Caki2 (cell line): ENCODE measurements around the gene ACKR3. TPM values are rescaled to one million over a fixed set of nuclear protein-coding genes. Genes with fewer than 3 reads are reported as not detected.

Source experiments
- DNase-seq: peaks from one replicate; pipeline ENCODE4 v3.0.0-alpha.2; 2015; ENCODE audit warnings: low read depth
- in situ Hi-C: cut with HindIII; loops from 2 replicates; pipeline ENCODE4 v1.10.0; 2016; ENCODE audit warnings: low sequenced_read_pairs, low pct_unique_long_range_greater_than_20kb, mixed read lengths
- total RNA-seq: library from RNA; depleted of rRNA; stranded (reverse); fragments of >200 nt; shearing (Covaris generic); gene quantifications from 2 replicates; pipeline ENCODE4 v1.2.3, GENCODE V29; 2014; ENCODE audit warnings: low replicate concordance

Gene ACKR3
- total RNA-seq, 1 experiment from 2014 or later = 27.2 TPM

DNA sequence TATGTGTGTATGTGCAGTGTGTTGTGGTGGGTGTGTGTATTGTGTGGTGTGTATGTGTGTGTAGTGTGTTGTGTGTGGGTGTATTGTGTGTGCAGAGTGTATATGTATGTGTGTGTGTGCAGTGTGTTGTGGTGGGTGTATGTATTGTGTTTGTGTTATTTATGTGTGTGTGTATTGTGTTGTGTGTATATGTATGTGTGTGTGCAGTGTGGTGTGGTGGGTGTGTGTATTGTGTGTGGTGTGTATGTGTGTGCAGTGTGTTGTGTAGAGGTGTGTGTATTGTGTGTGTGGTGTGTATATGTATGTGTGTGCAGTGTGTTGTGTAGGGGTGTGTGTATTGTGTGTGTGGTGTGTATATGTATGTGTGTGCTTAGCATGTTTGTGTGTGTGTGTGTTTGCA is 24.3 kb downstream of the ACKR3 start:
- in situ Hi-C loops = no loop called here
- DNase-seq = no peak

DNA sequence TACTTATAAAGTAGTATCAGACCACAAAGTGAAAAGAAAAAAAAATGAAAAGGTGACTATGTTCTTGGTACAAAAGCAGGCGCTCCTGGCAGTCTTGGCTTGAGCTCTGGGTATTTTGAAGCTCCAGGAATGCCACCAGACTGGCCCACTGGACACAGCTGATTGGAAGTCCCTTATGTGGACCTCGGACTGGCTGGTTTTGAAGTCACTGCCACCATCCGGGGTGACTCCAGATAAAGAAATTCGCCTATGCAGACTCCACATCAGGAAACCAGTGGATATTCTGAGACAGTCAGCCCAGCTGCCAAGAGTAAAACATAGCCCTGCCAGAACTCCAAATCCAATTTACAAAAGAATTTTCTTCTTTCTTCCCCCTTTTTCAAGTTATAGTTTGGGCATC is 28.0 kb downstream of the ACKR3 start:
- in situ Hi-C loops = no loop called here
- no peak for DNase-seq

GRCh38 chr2:236599059-236599458 is 29.4 kb downstream of the ACKR3 start:
- DNase-seq = no peak
- in situ Hi-C loops = no loop called here

- no peak for DNase-seq
- in situ Hi-C loops = no loop called here
These were observed 30.5 kb downstream of the ACKR3 start for GRCh38 chr2:236600158-236600557.

DNA sequence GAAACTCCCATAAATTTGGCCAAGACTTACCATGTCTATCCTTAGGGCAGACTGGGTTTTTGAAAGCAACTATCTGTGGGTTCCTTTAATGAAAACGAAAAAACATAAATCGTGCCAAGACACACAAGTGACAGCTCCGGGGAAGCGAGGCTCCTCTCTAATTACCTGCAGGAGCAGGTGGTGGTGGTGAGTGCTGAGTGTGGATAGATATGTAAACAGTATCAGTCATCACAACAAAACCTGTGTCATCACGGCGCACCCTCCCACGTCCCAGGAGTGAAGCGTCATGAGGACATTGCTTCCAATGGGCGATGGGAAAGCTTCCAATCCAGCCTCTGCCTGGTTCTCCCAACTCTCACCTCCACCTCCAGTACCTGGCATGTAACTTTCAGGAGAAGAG is 31.3 kb downstream of the ACKR3 start:
- no peak for DNase-seq
- in situ Hi-C loops = no loop called here

GRCh38 chr2:236601316-236602202 is 31.9 kb downstream of the ACKR3 start:
- in situ Hi-C loops = no loop called here
- DNase-seq = no peak

DNA sequence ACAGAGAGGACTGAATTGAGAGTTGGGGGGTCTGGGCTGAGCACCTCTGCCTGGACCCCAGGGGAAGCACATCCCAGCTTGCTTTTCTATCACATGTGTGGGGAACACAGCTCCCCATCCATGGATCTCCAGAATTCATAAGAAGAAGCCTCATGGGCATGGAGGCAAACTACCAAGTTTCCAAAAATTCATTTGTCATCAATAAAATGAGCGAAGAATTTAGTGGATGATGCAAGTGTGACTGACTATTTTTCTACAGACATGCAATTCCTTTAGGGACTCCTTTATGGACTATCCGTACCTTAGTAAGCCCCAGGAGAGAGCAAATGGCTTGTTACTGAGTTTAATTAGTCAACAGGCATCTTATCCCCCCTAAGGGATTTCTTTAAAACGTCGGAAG is 33.1 kb downstream of the ACKR3 start:
- DNase-seq = no peak
- in situ Hi-C loops = no loop called here

DNA sequence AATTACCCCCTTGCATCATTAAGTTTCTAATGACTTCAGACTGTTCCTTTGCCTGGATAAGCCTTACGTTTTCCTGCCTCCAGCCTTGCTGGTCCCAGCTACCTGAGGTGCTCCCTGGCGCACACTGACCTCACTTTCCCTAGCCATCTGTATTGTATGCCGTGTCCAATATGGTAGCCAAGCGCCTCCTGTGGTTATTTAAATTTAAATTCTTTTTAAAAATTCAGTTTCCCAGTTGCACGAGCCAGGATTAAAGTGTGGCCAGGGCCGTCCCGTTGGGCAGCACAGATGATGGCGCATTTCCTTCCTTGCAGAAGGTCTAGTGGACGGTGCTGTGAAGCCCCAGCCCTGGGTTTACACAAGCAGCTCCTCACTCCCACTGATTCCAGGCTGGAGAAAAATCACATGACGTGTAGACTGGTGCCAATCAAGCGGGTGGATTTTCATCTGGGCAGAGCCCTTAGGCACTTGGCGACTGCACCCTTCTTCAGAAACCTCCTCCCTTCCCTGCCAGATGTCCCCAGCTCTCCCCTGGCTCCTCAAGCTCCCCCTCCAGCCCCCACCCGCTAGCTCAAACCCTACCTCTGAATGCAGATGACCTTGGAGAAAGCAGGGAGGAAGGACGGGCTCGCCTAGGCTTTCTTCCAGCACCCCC is 33.9 kb downstream of the ACKR3 start:
- no peak for DNase-seq
- in situ Hi-C loops = no loop called here

DNA sequence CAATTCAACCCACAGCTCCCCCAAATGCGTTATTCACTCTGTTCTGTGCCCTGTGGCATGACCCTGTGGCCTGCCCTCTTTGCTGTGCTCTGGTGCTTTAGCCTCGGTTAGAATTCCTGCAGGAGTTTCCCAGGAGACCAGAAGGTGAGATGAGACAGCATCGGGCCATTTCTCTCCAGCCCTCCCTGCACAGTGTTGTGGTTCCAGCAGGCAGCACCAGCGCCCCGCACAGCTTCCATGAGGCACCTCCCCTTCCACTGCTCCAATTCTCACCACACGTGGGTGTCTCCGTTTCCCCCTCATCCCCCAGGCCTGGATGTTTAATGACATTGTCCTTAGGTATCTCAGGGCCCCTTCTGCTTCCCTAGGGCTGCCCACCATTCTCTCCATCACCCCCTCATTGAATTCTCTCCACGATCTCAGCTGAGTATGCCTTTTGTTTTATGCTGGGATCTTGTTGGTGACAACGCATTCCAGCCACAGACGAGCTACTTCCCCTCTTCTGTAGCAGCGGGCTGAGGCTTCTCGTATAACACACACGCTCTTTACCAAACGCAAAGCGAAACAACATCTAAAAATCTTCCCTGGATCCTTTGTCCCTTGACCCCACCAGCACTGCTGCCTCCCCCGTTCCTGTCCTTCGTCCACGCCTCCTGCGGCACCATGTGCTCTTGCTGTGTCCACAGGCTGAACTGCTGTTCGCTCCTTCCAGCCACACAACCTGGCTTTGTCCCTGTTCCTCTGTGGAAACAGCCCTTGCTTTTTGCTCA is 35.1 kb downstream of the ACKR3 start:
- in situ Hi-C loops = no loop called here
- DNase-seq = no peak

- DNase-seq = no peak
- in situ Hi-C loops = no loop called here
These were observed 35.7 kb downstream of the ACKR3 start for GRCh38 chr2:236605345-236605734.

- DNase-seq = no peak
These were observed 36.4 kb downstream of the ACKR3 start for GRCh38 chr2:236606023-236606422.

GRCh38 chr2:236607471-236608187 is 38.0 kb downstream of the ACKR3 start:
- in situ Hi-C loops = no loop called here
- no peak for DNase-seq

More at GRCh38 chr2:236606023-236606422, 36.4 kb downstream of the ACKR3 start:
- in situ Hi-C loops = no loop called here

DNA sequence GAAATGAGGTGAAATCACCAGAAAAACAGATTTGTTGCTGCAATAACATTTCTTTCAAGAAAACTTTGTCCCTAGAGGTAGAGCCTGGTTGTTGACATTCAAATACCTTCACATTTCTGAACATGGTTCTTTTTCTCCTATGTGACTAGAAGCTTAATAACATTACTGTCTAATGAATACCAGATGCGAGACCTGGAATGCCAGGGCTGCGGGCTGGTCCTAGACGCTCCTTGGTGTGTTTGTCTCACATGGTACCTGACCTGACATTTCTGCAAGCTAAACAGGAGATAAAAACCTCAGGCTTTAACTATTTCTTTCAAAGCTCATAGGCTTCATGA is 38.5 kb downstream of the ACKR3 start:
- DNase-seq = no peak
- in situ Hi-C loops = no loop called here

DNA sequence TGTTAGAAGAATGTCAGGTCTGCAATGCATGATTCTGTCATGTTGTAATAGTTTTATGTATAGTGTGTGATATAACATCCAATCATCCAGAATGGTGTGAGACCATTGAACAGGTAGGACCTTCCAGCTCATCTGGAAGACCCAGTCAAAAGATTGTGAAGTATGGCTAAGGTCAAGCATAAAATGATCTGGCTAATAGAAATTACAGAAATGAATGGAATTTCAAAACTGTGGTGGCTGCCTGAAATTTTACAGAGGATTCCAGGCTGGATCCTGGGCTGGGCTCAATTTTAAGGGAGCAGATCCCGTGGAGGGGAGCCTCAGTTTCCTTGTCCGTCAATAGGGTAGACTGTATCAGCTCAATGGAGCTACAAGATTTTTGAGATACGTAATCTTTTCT is 39.1 kb downstream of the ACKR3 start:
- DNase-seq = no peak
- in situ Hi-C loops = no loop called here

DNA sequence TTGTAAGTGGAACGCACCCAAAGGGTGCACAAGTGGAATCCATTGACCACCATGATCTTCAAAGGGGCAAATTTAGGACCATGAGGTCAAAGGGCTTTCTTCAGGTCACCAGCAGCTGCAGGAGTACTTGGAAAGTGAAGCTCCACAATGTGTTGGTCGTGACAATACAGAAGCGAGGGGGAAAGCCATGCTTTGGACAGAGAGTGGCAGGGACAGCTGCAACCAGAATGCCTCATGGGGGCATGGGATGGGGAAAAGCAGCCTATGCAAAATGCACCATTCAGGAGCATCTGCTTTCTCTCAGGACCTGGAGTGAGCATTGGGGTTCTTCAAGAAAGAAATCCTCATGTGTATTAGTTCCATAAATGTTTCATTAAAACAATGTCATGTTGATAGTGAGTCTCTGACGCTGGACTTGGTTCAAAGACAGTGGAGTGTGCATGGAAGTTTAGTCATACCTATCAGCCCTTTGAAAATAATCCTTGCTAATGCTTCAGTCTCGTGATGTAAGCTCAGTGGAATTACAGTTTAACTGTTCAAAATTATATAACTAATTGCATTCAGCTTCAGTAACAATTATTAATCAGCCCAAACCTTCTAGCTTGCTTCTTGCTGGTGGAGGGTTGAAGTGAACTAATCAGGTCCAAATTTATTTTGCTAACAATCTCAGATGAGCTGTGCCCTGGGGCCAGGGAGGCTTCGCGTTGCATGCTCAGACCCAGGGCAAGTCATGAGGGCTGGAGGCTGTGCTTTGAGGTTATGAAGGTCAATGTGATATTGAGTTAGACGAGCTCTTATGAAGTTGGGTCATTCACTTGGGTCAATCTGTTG is 41.6 kb downstream of the ACKR3 start:
- in situ Hi-C loops = no loop called here
- no peak for DNase-seq

DNA sequence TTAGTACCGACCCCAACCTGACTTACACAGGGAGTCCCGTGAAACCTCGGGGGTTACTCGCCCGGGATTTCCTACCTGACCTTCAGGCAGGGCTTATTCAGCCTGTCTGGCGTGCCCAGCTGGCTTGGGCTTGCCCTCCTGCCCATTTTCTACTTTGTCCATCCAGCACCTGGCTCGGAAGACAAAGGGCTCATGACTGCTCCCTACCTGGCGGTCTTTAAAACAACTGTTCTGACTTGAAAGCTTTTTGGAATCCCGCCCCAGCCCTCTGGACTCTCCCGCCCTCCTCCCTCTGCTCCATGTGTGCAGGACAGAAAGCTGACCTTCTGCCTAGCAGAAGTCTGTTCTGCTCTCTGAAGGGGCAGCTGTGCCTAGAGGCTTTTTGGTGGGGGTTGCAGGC is 43.1 kb downstream of the ACKR3 start:
- in situ Hi-C loops = no loop called here
- no peak for DNase-seq

GRCh38 chr2:236613612-236614011 is 44.0 kb downstream of the ACKR3 start:
- in situ Hi-C loops = no loop called here
- no peak for DNase-seq

GRCh38 chr2:236614551-236614950 is 44.9 kb downstream of the ACKR3 start:
- in situ Hi-C loops = no loop called here
- no peak for DNase-seq
